Mesodermal cell (in vitro differentiated cells): Measurements from ENCODE around the gene GABPA.
A peak's percentile ranks its signal among the peaks of the same experiment; 100 is the strongest.
"Not testable (repeated sequence)": the region's sequence is repeated elsewhere in the genome, so short reads cannot be mapped to it uniquely, and the experiment has no call there.

Experiments
- H3K27ac ChIP-seq: 2 replicates; pipeline ENCODE4 v1.7.0; 2013; ENCODE audit warnings: mild to moderate bottlenecking, low read depth, low read length, moderate library complexity; ENCODE audit not compliant: severe bottlenecking
- H3K36me3 ChIP-seq: 2 replicates; pipeline ENCODE4 v1.7.1; 2013; ENCODE audit warnings: mild to moderate bottlenecking, low read length, moderate library complexity; ENCODE audit not compliant: control insufficient read depth, insufficient read depth
- H3K4me1 ChIP-seq: one replicate; pipeline ENCODE4 v1.7.1; 2013; ENCODE audit warnings: mild to moderate bottlenecking, low read length; ENCODE audit not compliant: insufficient read depth, control insufficient read depth, poor library complexity, severe bottlenecking
- H3K4me3 ChIP-seq: 2 replicates; pipeline ENCODE4 v1.7.0; 2013; ENCODE audit warnings: low read length, control low read depth, mild to moderate bottlenecking; ENCODE audit not compliant: insufficient read depth, poor library complexity, severe bottlenecking; ENCODE audit errors: extremely low read depth
- H3K9me3 ChIP-seq: 2 replicates; pipeline ENCODE4 v1.7.1; 2013; ENCODE audit warnings: mild to moderate bottlenecking, low read length, moderate library complexity; ENCODE audit not compliant: control insufficient read depth
- WGBS, 2 experiments: methylation state at CpG; one replicate each; pipeline ENCODE4 v1.1.5; 2013; ENCODE audit warnings: missing lambda C conversion rate in 2 of 2; ENCODE audit not compliant: insufficient coverage in 2 of 2; 5-methylcytosine and 5-hydroxymethylcytosine counted together

The GABPA gene

DNA sequence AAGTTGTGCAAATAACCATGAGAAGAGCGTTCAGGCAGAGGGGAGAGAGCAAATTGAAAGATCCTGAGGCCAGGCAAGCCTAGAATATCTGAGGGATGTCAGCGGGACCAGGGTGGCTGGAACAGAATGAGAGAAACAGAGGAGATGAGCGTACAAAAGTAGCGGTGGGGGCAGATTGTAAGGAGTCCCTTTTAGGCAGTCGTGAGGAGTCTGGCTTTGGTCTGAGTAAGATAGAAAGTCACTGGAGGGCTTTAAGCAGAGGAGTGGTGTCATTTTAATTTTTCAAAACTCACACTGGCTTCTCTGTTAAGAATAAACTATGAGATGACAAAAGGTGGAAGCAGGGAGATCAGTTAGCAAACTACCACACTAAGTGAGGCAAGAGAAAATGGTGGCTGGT is 24.2 kb upstream of the GABPA start:
- Histone ChIP-seq H3K27ac (no peak overlapping the region), H3K36me3 (peaks cover 8% of the 10 kb centered on the region), H3K4me3 (no peak overlapping the region), H3K9me3 (no peaks in the 10 kb centered on the region), H3K4me1 (no peaks in the 10 kb centered on the region)
- 77 to 83% methylated on average over 4 to 5 of the region's 5 CpGs for WGBS, 2 experiments

DNA sequence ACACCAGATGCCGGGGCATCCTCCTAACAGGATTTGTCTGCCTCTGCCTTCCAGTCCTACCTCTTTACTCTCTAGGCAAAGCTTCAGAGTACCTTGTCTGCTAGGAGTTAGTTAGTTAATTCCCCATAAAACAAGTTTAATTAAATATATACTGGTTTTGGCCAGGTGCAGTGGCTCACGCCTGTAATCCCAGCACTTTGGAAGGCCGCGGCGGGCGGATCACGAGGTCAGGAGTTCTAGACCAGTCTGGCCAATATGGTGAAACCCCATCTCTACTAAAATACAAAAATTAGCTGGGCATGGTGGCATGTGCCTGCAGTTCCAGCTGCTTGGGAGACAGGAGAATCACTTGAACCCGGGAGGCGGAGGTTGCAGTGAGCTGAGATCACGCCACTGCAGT is 20.7 kb upstream of the GABPA start:
- H3K4me3 ChIP-seq, H3K9me3 ChIP-seq, H3K4me1 ChIP-seq, H3K27ac ChIP-seq: not testable (repeated sequence)
- H3K36me3 ChIP-seq: peaks cover 21% of the 10 kb centered on the region
- no CpG with 5 or more reads among the region's 10 CpGs for WGBS, 2 experiments

DNA sequence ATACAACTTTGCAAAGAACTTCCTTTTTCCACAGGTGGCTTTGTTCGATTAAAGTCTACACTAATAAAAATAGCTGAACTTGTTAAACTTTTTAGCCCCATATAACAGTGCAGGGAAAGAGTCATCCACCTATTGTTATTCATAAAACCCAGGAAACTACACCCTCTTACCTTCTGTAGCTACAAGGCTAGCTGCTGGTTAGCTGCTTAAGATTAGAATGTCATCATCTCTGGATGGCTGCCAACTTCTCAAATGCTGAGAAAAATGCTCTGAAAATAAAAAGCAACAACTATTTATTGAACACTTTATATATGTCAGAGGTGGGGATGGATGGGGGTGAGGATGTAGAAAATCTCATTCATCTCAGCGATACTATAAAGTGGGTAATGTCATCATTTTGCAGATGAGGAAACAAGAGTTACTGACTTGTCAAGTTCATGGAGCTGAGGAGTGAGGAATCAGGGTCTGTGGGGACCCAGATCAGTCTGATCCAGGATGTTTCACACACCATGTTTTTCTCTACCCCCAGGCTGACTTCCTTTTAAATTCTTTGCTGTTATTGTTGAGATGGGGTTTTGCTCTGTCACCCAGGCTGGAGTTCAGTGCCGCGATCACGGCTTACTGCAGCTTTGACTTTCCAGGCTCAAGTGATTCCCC is 17.2 kb upstream of the GABPA start:
- Histone ChIP-seq H3K9me3 (no peaks in the 10 kb centered on the region), H3K27ac (no peak overlapping the region), H3K4me1 (no peaks in the 10 kb centered on the region), H3K4me3 (no peak overlapping the region), H3K36me3 (peaks cover 36% of the 10 kb centered on the region)
- 92 to 100% methylated on average over 1 to 5 of the region's 5 CpGs for WGBS, 2 experiments

DNA sequence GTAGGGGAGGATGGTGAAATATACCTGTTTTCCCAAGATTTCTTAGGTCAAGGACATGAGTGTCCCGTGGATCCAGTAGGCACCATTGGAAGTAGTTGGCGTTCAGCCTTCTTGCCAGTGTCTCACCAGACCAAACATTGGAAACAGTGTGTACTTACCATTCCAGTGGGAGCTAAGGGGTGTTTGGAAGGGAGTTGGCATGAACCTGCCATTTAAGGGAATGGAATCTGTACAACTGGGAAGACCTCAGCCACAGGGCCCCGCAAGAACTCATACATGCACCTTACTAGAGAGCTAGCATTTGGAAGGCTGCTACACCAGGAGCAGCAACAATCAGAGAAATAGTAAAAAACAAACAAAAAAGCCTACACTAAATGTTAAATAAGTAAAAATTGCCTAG is 12.8 kb upstream of the GABPA start:
- WGBS, 2 experiments: 92 to 95% methylated on average over 2 of the region's 3 CpGs
- Histone ChIP-seq H3K36me3 (peaks cover 55% of the 10 kb centered on the region), H3K4me1 (no peaks in the 10 kb centered on the region), H3K27ac (no peak overlapping the region), H3K4me3 (no peak overlapping the region), H3K9me3 (no peaks in the 10 kb centered on the region)

DNA sequence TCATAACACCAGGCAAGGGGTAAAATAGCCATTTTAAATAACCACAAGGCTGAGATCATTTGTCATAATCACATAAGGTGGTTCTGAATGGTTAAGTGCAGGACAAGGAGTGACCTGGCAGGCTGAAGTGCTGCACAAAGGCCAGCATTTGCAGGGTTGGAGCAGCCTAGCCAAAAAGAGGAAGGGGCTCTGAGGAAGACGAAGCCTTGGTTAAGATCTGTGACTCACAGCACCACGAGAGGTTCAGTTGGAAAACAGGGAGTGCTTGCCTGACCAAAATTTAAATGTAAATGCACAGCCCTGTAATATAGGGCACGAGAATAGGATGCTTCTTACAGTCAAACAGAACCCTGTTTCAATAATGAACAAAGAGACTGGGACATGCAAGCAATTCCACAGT is 12.1 kb upstream of the GABPA start:
- 84 to 96% methylated on average over 2 of the region's 3 CpGs for WGBS, 2 experiments
- Histone ChIP-seq H3K4me1 (no peaks in the 10 kb centered on the region), H3K36me3 (peaks cover 58% of the 10 kb centered on the region), H3K27ac (no peak overlapping the region), H3K4me3 (no peak overlapping the region), H3K9me3 (no peaks in the 10 kb centered on the region)

DNA sequence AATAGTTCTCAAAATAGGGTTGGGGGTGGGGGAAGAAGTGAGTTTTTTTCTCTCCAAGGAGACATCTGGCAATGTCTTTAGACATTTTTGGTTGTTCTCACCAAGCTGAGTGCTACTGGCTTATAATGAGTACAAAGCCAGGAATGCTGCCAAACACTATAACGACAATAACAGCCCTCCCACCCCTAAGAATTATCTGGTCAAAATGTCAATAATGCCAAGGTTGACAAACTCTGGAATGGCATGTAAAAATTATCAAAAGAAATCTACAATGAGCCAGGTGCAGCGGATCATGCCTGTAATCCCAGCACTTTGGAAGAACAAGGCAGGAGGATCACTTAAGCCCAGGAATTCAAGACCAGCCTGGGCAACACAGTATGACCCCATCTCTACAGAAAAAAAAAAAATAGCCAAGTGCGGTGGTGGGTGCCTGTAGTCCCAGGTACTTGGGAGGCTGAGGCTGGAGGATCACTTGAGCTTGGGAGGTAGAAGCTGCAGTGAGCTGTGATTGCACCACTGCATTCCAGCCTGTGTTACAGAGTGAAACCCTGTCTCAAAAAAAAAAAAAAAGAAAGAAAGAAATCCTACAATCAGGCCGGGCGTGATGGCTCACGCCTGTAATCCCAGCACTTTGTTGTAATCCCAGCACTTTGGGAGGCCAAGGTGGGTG is 2.5 kb upstream of the GABPA start:
- Histone ChIP-seq H3K27ac (no peak overlapping the region), H3K9me3 (no peaks in the 10 kb centered on the region), H3K4me1 (peaks cover 4% of the 10 kb centered on the region), H3K36me3 (peaks cover 32% of the 10 kb centered on the region), H3K4me3 (no peak overlapping the region)
- 100% methylated on average over 2 of the region's 6 CpGs; no CpG with 5 or more reads in 1 of the 2 experiments for WGBS, 2 experiments

DNA sequence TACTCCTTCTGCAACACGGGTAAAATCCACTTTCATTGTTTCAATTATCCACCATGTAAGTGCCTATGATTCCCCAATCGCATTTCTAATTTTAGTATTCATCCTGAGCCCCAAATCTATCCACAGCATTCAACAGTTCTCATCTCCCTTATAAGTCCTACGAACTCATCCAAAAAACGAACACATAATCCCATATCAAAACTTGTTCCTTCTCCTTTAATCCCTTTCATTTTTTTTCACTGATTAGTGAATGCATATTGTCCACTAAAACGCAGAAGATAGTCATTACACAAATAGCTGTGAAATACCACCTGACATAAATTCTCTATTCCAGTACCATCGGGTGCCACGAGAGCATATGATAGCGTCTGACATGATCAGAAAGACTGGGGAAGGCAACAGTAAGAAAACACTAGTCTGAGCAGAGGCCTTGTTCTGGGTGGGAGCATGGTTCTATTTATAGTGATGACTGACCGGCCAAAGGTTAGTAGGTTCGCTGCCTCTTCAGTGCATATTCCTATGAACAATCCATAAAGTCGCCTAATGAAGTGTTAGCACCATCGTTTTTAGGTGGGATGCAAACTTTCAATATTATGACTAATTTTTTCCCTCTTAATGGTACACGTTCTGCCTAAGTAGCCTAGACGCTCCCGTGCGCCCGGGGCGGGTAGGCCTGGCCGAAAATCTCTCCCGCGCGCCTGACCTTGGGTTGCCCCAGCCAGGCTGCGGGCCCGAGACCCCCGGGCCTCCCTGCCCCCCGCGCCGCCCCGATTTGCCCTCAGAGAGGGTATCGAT is 716 bp upstream of the GABPA start:
- Histone ChIP-seq H3K4me3 (peak overlapping the region; percentile 97), H3K36me3 (peaks cover 14% of the 10 kb centered on the region), H3K4me1 (peaks cover 4% of the 10 kb centered on the region), H3K27ac (peak overlapping the region; percentile 99), H3K9me3 (no peaks in the 10 kb centered on the region)
- 12 to 14% methylated on average over 19 to 23 of the region's 30 CpGs for WGBS, 2 experiments

DNA sequence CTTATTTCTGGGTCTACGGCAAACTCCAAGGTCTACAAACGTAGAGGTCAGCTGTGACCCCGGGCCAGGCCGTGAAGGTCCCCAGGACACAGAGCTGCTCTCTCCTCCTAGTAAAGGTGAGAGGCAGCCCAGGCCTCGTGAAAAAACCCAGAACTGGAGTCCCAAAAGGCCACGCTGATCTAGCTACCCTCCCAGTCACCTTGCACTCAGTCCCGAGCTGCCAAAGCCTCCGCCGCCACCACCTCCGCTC is 193 bp upstream of the GABPA start:
- peaks cover 12% of the 10 kb centered on the region for H3K36me3 ChIP-seq
- WGBS, 2 experiments: 0% methylated on average over 8 to 9 of the region's 10 CpGs
- peaks cover 4% of the 10 kb centered on the region for H3K4me1 ChIP-seq

DNA sequence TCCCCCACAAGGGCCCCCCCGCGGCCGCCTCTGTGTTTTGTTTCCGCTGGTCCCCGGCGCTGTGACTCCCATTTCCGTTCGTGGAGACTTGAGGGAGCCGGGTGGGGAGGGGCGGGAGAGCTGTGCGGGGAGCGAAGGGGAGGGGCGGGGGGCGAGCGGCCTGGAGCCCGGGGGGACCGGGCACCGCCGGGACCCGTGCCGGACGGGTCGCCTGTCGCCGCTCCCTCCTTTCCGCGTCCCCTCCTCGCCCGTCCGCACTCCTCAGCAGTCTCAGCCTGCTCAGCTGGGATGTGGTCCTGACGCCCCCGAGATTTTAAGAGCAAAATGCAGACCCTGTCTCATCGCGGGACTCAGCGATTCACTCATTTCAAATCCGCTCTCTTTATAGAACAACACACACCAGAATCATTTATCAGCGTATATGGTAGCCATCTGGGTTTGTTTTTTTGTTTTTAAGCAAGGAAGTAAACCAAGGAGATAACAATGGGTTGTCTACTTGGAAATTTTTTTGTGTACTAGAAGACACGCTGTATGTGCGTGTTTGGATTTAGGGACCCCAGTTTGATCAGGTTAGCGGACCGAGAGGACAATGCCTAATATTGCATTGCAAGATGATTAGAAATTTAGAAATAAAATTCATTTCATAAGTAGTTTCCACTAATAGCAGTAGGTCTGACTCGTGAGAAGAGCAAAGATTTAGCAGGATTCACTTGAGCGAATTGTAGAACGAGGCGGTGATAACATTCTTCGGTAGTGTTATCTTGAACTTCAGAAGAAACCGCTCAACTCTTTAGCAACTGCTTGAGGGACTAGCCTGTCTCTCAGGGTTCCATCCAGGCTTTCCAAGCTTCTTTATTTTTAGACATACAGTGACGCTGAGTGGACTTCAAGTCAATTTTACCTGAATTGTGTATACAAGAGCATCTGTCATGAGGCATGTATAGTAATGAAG is 1.1 kb downstream of the GABPA start:
- H3K9me3 ChIP-seq: no peaks in the 10 kb centered on the region
- 0 to 2% methylated on average over 17 to 23 of the region's 48 CpGs for WGBS, 2 experiments
- peak overlapping the region; percentile 97 for H3K4me3 ChIP-seq
- H3K36me3 ChIP-seq: peaks cover 5% of the 10 kb centered on the region
- peak overlapping the region; percentile 99 for H3K27ac ChIP-seq
- H3K4me1 ChIP-seq: peaks cover 4% of the 10 kb centered on the region

More for the DNA sequence above, 193 bp upstream of the GABPA start:
- H3K27ac ChIP-seq: peak overlapping the region; percentile 99
- H3K4me3 ChIP-seq: peak overlapping the region; percentile 97
- H3K9me3 ChIP-seq: no peaks in the 10 kb centered on the region

DNA sequence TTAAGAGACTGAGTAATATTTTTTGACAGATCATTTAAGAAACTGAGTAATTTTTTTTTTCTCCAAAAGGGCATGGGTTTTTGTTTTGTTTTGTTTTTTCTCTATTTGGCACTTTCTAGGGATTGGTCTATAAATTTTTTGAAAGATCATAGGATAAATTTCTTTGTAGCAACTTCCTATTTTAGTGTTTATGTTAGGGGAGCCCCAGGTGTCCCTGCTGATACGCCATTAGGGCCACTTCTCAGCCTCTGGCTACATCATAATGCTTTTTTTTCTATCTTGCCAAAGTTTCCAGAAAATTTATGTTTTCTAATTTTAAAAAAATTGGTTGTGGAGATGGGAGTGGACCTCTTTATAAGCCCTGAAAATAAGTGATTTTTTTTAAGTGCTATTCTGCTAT is 2.6 kb downstream of the GABPA start:
- no peak overlapping the region for H3K4me3 ChIP-seq
- H3K36me3 ChIP-seq: no peaks in the 10 kb centered on the region
- H3K4me1 ChIP-seq: peaks cover 4% of the 10 kb centered on the region
- no peaks in the 10 kb centered on the region for H3K9me3 ChIP-seq
- no peak overlapping the region for H3K27ac ChIP-seq
- WGBS, 2 experiments: no CpG with 5 or more reads among the region's 1 CpG
